NK-92 (cell line): ENCODE measurements around the gene FAF1.

Experiments used
- DNase-seq: peaks from one replicate; lab custom pipeline; 2025; ENCODE audit not compliant: unreplicated experiment; lab: John Stamatoyannopoulos, UW

FAF1 gene

DNA sequence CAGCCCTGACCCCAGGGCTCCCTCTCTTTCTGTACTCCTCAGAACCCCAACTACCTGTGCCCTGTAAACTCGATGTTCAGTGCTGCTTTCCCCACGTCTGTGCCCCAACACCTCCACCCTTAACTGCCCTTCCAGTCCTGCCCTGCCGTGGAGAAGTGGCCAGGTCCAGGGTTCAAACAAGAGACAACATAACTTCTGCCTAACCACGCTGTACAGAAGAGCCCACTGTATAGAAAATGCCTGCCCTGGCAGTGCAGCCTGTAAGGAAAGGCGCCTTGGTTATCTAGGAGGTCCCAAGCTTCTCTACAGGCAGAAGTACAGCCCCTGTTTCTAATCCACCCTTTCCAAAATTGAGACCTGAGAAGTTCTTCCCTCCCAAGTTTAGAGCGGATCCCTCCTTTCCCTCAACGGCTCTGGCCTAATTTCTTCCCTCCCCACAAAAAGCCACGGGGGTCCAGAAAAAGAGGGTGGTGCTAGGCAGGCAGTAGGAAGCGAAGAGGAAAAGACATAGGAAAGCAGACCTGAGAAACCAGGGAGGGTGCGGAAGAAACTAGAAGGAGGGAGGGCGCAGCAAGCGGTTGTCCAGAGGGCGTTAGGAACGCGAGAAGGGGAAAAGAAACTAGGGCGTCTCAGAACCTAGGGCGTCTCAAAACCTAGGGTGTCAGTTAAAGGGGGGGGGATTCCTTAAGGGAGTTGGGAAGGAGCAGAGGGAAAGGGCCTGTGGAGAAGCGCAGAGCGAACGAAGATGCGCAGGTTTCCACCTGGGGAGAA, 540.0 kb downstream of the FAF1 start:
- no peak for DNase-seq

- no peak for DNase-seq
Measured at GRCh38 chr1:50419192-50419906, 540.7 kb downstream of the FAF1 start.

GRCh38 chr1:50418600-50419109, 541.4 kb downstream of the FAF1 start:
- no peak for DNase-seq

DNA sequence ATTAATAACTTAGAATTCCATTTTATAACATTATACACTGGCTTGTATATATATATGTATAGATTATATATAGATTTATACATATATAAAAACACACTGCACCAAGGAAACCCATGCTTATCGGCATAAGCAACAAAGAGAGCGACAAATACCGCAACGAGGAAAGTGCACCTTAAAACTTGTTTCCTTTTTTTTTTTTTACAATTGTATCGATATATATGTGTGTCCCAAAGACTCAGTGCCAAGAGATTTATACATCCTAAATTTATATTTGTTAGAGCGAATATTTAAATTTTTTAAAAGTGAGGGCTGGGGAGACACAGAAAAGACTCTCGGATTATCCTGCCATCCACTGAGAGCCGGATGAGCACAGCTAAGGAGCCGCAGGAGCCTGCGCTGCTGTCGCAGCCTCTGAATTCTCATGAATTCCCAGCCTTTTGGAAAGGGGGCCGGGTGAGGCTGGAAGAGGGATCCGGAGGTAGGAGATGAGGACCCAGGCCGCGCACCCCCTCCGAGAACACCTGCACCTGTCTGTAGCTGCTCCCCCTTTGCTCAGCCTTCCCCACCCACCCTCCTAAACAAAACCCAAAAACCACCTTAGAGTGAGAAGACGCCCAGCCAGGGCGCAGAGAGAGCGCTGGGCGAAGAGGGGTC, 542.0 kb downstream of the FAF1 start:
- DNase-seq, result no peak

- no peak for DNase-seq
Measured at GRCh38 chr1:50417507-50417906, 542.6 kb downstream of the FAF1 start.

- no peak for DNase-seq
Measured at GRCh38 chr1:50416553-50417453, 543.3 kb downstream of the FAF1 start.

- no peak for DNase-seq
Measured at GRCh38 chr1:50416150-50416527, 543.9 kb downstream of the FAF1 start.

DNA sequence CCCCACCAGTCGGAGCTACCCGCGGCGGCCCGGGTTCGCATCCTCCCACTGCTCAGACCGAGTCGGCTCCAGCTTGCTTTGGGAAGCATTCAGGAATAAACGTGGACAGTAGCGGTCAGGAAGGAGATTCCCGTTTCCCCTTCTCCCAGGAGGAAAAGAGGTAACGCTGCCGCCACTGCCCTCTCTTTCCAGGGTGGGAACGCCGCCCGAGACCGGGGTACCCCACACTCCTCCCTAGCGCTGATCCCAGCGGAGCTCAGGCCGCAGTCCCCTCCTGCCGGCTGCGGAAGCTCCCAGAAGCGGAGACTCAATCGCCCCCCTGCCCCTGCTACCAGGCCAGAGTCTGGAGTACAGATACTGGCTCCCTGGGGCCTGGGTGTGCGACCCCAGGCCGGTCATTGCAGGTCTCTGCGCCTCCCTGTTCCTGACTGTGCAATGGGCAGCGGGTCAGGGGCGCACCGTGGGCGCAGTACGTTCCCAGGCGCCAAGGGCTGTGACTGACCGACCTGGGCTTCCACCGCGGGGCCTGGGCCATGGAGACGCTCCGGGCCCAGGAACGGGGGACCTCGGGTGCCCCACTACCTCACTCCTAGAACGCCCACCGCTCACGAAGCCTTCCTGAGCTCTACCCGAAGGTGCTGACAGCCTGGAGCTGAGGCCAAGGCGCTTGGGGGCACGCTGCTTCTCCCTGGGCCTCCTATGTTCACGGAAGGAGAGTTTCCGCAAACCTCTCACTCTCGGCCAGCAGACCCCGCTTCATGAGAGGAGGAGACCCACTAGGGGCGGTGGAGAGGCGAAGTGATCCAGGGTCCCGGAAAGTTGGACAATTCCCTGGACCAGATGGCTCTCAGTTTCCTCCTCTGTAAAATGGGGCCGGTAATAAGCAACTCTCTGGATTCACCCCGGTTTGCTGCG, 544.6 kb downstream of the FAF1 start:
- DNase-seq, result no peak

GRCh38 chr1:50414853-50415234, 545.2 kb downstream of the FAF1 start:
- no peak for DNase-seq

DNA sequence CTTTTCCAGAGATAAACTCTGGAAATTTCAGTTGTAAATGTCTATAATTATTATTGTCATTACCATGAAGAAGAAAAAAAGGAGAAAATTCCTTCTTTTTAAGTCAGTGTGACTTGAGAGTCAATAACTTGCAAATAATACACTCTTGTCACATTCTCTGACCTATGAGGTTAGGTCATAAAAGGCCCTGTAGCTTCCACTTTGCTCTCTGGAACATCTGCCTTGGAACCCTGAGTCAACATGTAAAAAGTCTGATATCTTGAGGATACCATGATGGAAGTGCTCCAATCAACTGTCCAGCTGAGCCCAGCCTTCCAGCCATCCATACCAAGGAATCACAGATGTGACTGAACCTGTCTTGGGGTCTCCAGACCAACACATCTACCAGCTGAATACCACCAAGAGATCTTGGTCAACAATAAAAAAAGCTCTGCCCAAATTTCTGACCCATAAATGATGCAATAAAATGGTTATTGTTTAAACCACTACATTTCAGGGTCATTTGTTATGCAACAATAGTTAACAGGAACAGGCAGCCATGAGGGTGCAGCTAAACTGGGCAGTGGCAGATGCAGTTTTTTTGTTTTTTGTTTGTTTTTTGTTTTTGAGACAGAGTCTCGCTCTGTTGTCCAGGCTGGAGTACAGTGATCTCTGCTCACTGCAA, 547.1 kb downstream of the FAF1 start:
- DNase-seq, result no peak

GRCh38 chr1:50405814-50406213, 554.3 kb downstream of the FAF1 start:
- no peak for DNase-seq

DNA sequence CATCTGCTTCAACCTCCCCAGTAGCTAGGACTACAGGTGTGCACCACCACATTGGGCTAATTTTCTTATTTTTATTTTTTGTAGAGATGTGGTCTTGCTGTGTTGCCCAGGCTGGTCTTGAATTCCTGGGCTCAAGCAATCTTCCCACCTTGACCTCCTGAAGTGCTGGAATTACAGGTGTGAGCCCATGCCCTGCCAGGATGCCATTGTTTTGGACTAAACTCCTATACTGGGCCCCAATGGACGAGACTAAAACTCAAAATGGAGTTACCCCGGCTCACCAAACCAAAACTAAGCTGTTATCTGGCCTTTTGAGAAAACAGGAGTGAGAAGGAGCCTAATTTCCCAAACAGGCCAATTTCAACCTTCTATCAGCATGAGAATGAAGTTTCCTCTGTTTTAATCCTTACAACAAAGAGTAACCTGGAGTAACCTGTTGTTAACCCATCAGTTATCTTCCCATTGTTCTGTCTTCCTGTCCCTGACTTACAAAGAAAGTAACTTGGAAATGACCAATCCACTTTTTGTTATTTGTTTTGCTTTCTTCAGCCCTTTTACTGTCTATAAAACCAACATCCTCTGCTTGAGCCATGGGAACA, 566.4 kb downstream of the FAF1 start:
- no peak for DNase-seq
